ENCODE measurements around the gene CLASP1. TPM values are rescaled to one million over a fixed set of nuclear protein-coding genes. Genes with fewer than 3 reads are reported as not detected.

The CLASP1 gene
- total RNA-seq, 1 donor from 2014 or later: 110 TPM

GRCh38 chr2:121501554-121501953 lies 147.7 kb downstream of the CLASP1 start:
- TF ChIP-seq, protein P1, sequence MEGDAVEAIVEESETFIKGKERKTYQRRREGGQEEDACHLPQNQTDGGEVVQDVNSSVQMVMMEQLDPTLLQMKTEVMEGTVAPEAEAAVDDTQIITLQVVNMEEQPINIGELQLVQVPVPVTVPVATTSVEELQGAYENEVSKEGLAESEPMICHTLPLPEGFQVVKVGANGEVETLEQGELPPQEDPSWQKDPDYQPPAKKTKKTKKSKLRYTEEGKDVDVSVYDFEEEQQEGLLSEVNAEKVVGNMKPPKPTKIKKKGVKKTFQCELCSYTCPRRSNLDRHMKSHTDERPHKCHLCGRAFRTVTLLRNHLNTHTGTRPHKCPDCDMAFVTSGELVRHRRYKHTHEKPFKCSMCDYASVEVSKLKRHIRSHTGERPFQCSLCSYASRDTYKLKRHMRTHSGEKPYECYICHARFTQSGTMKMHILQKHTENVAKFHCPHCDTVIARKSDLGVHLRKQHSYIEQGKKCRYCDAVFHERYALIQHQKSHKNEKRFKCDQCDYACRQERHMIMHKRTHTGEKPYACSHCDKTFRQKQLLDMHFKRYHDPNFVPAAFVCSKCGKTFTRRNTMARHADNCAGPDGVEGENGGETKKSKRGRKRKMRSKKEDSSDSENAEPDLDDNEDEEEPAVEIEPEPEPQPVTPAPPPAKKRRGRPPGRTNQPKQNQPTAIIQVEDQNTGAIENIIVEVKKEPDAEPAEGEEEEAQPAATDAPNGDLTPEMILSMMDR (IDR thresholded peaks at IDR 0.05): no peak
- TF ChIP-seq EZH2 (IDR thresholded peaks at IDR 0.05) (no peak), EZH2phosphoT487 (IDR thresholded peaks at IDR 0.05) (no peak)
- Mint-ChIP-seq H3K27ac (no peak overlapping the region), H3K4me3 (no peak overlapping the region), H3K4me1 (peaks cover 9% of the 10 kb centered on the region), H3K36me3 (peaks cover 39% of the 10 kb centered on the region), H3K9me3 (peaks cover 9% of the 10 kb centered on the region), H3K27me3 (ENCODE audit: insufficient read depth, low read depth) (peaks cover 3% of the 10 kb centered on the region)
- Histone ChIP-seq H3F3A (ENCODE audit: low read depth) (peaks cover 8% of the 10 kb centered on the region), H3K4me1 (peaks cover 10% of the 10 kb centered on the region), H2AFZ (replicated peaks) (no peak overlapping the region), H3K9me3 (ENCODE audit: low read depth) (peaks cover 5% of the 10 kb centered on the region), H3K27me3 (no peaks in the 10 kb centered on the region), H3K36me3 (peaks cover 5% of the 10 kb centered on the region), H3K79me2 (ENCODE audit: low read depth) (peaks cover 16% of the 10 kb centered on the region), H3K9ac (no peak overlapping the region), H3K4me3 (no peak overlapping the region), H3K4me2 (no peak overlapping the region), H4K20me1 (ENCODE audit: low read depth) (no peaks in the 10 kb centered on the region), H3K27ac (no peak overlapping the region)
- no peak for DNase-seq (ENCODE audit: low spot score)

GRCh38 chr2:121501031-121501430 lies 148.2 kb downstream of the CLASP1 start:
- Mint-ChIP-seq H3K4me1 (peaks cover 9% of the 10 kb centered on the region), H3K27ac (no peak overlapping the region), H3K36me3 (peaks cover 39% of the 10 kb centered on the region), H3K9me3 (peaks cover 9% of the 10 kb centered on the region), H3K4me3 (no peak overlapping the region), H3K27me3 (ENCODE audit: insufficient read depth, low read depth) (peaks cover 4% of the 10 kb centered on the region)
- Histone ChIP-seq H3K27ac (no peak overlapping the region), H3K9ac (no peak overlapping the region), H4K20me1 (ENCODE audit: low read depth) (no peaks in the 10 kb centered on the region), H3K9me3 (ENCODE audit: low read depth) (peaks cover 5% of the 10 kb centered on the region), H3K27me3 (no peaks in the 10 kb centered on the region), H3K36me3 (peaks cover 5% of the 10 kb centered on the region), H3K79me2 (ENCODE audit: low read depth) (peaks cover 11% of the 10 kb centered on the region), H3K4me2 (no peak overlapping the region), H3K4me1 (peaks cover 10% of the 10 kb centered on the region), H3K4me3 (no peak overlapping the region), H3F3A (ENCODE audit: low read depth) (peaks cover 11% of the 10 kb centered on the region), H2AFZ (replicated peaks) (no peak overlapping the region)
- TF ChIP-seq EZH2phosphoT487 (IDR thresholded peaks at IDR 0.05) (no peak), EZH2 (IDR thresholded peaks at IDR 0.05) (no peak)
- TF ChIP-seq, protein P1 (IDR thresholded peaks at IDR 0.05): no peak
- no peak for DNase-seq (ENCODE audit: low spot score)

GRCh38 chr2:121498731-121499130 lies 150.5 kb downstream of the CLASP1 start:
- Mint-ChIP-seq H3K36me3 (peaks cover 41% of the 10 kb centered on the region), H3K27me3 (ENCODE audit: insufficient read depth, low read depth) (peaks cover 4% of the 10 kb centered on the region), H3K9me3 (peaks cover 9% of the 10 kb centered on the region), H3K4me3 (no peak overlapping the region), H3K4me1 (peaks cover 9% of the 10 kb centered on the region), H3K27ac (no peak overlapping the region)
- Histone ChIP-seq H3K9ac (no peak overlapping the region), H3K36me3 (peaks cover 5% of the 10 kb centered on the region), H2AFZ (replicated peaks) (no peak overlapping the region), H4K20me1 (ENCODE audit: low read depth) (no peaks in the 10 kb centered on the region), H3K79me2 (ENCODE audit: low read depth) (peaks cover 12% of the 10 kb centered on the region), H3K4me3 (no peak overlapping the region), H3K4me1 (peaks cover 10% of the 10 kb centered on the region), H3K4me2 (no peak overlapping the region), H3K27me3 (no peaks in the 10 kb centered on the region), H3K9me3 (ENCODE audit: low read depth) (peaks cover 5% of the 10 kb centered on the region), H3K27ac (no peak overlapping the region), H3F3A (ENCODE audit: low read depth) (peaks cover 11% of the 10 kb centered on the region)
- TF ChIP-seq EZH2phosphoT487 (IDR thresholded peaks at IDR 0.05): no peak
- DNase-seq (ENCODE audit: low spot score): no peak

GRCh38 chr2:121492409-121492808 lies 156.9 kb downstream of the CLASP1 start:
- Histone ChIP-seq H3K4me2 (no peak overlapping the region), H2AFZ (replicated peaks) (no peak overlapping the region), H3K4me3 (no peak overlapping the region), H3F3A (ENCODE audit: low read depth) (peaks cover 8% of the 10 kb centered on the region), H4K20me1 (ENCODE audit: low read depth) (peaks cover 14% of the 10 kb centered on the region), H3K9me3 (ENCODE audit: low read depth) (no peaks in the 10 kb centered on the region), H3K79me2 (ENCODE audit: low read depth) (peaks cover 51% of the 10 kb centered on the region), H3K27ac (no peak overlapping the region), H3K36me3 (no peaks in the 10 kb centered on the region), H3K9ac (no peak overlapping the region), H3K27me3 (no peaks in the 10 kb centered on the region), H3K4me1 (peaks cover 26% of the 10 kb centered on the region)
- Mint-ChIP-seq H3K36me3 (peaks cover 8% of the 10 kb centered on the region), H3K4me3 (no peak overlapping the region), H3K27ac (no peak overlapping the region), H3K9me3 (no peaks in the 10 kb centered on the region), H3K4me1 (peaks cover 18% of the 10 kb centered on the region), H3K27me3 (ENCODE audit: insufficient read depth, low read depth) (peaks cover 2% of the 10 kb centered on the region)
- TF ChIP-seq, protein P1 (IDR thresholded peaks at IDR 0.05): no peak
- no peak for TF ChIP-seq EZH2phosphoT487 (IDR thresholded peaks at IDR 0.05)
- no peak for TF ChIP-seq EZH2 (IDR thresholded peaks at IDR 0.05)
- DNase-seq (ENCODE audit: low spot score): no peak
